Immature natural killer cell (primary cell): Measurements from ENCODE around the gene UBE2J2. TPM values are rescaled to one million over a fixed set of nuclear protein-coding genes. Genes with fewer than 3 reads are reported as not detected.

Experiments used
- DNase-seq, 3 donors: peaks; one replicate each; pipeline ENCODE4 v3.0.0; 2022; ENCODE audit warnings: mixed read lengths in 1 of 3
- H3K27ac Mint-ChIP-seq, 6 donors: one replicate each; pipeline ENCODE4 v1.8.0; 2020; ENCODE audit warnings: mixed read lengths in 6 of 6, mild to moderate bottlenecking in 5 of 6, inconsistent platforms in 4 of 6, moderate library complexity in 3 of 6
- H3K27me3 Mint-ChIP-seq, 3 donors: one replicate each; pipeline ENCODE4 v1.8.0; 2020 to 2021; ENCODE audit warnings: low read depth in 3 of 3, mild to moderate bottlenecking in 3 of 3, mixed read lengths in 3 of 3, moderate library complexity in 3 of 3, inconsistent platforms in 1 of 3
- H3K36me3 Mint-ChIP-seq, 3 donors: one replicate each; pipeline ENCODE4 v1.8.0; 2020; ENCODE audit warnings: mixed read lengths in 3 of 3, inconsistent platforms in 2 of 3, mild to moderate bottlenecking in 2 of 3
- H3K4me1 Mint-ChIP-seq, 2 donors: one replicate each; pipeline ENCODE4 v1.8.0; 2020; ENCODE audit warnings: inconsistent platforms in 2 of 2, mild to moderate bottlenecking in 2 of 2, mixed read lengths in 2 of 2, moderate library complexity in 1 of 2
- H3K4me3 Mint-ChIP-seq, 5 donors: one replicate each; pipeline ENCODE4 v1.8.0; 2020; ENCODE audit warnings: mild to moderate bottlenecking in 5 of 5, mixed read lengths in 5 of 5, inconsistent platforms in 3 of 5, moderate library complexity in 3 of 5
- H3K9me3 Mint-ChIP-seq, 6 donors: one replicate each; pipeline ENCODE4 v1.8.0; 2020; ENCODE audit warnings: mild to moderate bottlenecking in 6 of 6, mixed read lengths in 6 of 6, inconsistent platforms in 4 of 6, moderate library complexity in 3 of 6
- polyA plus RNA-seq, 3 donors: library from polyadenylated mRNA; unstranded; fragments of 300-500 nt; fragmentation: Illumina TruSeq; gene quantifications; one replicate each; pipeline ENCODE4 v1.2.3, GENCODE V29; 2021

The UBE2J2 gene
- polyA plus RNA-seq, 3 donors from 2014 or later: 77.8 to 105 (median 83.9) TPM

GRCh38 chr1:1273209-1273511 is 494 bp downstream of the UBE2J2 start:
- Mint-ChIP-seq H3K4me3 (peak overlapping the region; percentile 84 to 90 (median 86)), H3K9me3 (no peaks in the 10 kb centered on the region), H3K27ac (peak overlapping the region; percentile 81 to 92 (median 86)), H3K27me3 (peaks cover 3 to 4% (median 4%) of the 10 kb centered on the region in 3 donors), H3K4me1 (peaks cover 38% of the 10 kb centered on the region in 2 donors), H3K36me3 (peaks cover 0 to 7% (median 0%) of the 10 kb centered on the region in 3 donors)
- DNase-seq: no peak

GRCh38 chr1:1272341-1273208 is 1.1 kb downstream of the UBE2J2 start:
- Mint-ChIP-seq H3K4me1 (peaks cover 41% of the 10 kb centered on the region in 2 donors), H3K36me3 (peaks cover 0 to 7% (median 0%) of the 10 kb centered on the region in 3 donors), H3K9me3 (no peaks in the 10 kb centered on the region), H3K27ac (peak overlapping the region; percentile 81 to 92 (median 87)), H3K4me3 (peak overlapping the region; percentile 84 to 90 (median 86)), H3K27me3 (peaks cover 3 to 4% (median 4%) of the 10 kb centered on the region in 3 donors)
- peak in 1 of 3 donors; percentile 16 for DNase-seq

DNA sequence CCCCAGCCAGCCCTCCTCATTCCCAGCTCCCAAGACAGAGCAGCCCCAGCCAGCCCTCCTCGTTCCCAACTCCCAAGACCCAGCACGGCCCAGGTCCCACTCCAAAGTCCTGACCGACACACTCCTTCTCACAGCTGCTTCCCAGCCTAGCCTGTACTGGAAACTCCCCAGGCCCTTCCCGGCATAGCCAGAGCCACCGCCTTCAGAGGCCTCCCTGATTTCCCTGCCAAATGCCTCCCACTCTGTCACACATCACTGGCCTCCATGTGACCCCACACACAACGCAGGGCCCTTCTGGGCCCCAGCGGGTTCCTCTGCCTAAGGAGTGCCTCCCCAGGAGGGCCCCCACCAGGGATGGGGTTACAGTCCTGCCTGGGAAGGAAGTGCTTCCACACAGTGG is 2.8 kb downstream of the UBE2J2 start:
- H3K4me1 Mint-ChIP-seq: peaks cover 41 to 46% of the 10 kb centered on the region in 2 donors
- no peaks in the 10 kb centered on the region for H3K9me3 Mint-ChIP-seq
- peak overlapping the region; percentile 51 to 85 (median 61) for H3K27ac Mint-ChIP-seq
- DNase-seq: no peak
- H3K27me3 Mint-ChIP-seq: peaks cover 3 to 4% (median 4%) of the 10 kb centered on the region in 3 donors
- peaks cover 0 to 7% (median 0%) of the 10 kb centered on the region in 3 donors for H3K36me3 Mint-ChIP-seq
- H3K4me3 Mint-ChIP-seq: peak overlapping the region in 4 of 5 donors; percentile 49 to 90 (median 80)

DNA sequence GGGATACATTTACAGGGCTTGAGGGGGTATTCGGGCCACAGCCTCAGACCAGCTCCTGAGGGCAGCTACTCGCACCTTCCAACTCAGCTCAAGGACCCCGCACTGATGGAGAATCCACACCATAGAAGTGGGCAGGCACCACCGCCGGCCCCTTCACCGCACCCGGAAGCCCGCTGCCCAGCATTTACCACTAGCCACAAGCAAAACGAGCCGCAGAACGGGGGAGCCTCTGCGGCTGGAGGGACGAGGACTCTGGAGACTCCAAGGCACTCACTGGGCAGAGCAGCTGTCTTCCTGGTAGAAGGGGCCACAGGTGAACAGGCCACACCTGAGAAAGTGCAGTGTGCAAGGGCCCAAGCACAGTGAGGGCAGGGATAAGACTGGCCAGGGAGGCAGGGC is 5.4 kb downstream of the UBE2J2 start:
- peaks cover 41 to 49% of the 10 kb centered on the region in 2 donors for H3K4me1 Mint-ChIP-seq
- no peak for DNase-seq
- H3K27me3 Mint-ChIP-seq: peaks cover 3 to 6% (median 4%) of the 10 kb centered on the region in 3 donors
- peaks cover 0 to 11% (median 0%) of the 10 kb centered on the region in 3 donors for H3K36me3 Mint-ChIP-seq
- peak overlapping the region in 1 of 6 donors; percentile 67 for H3K27ac Mint-ChIP-seq
- H3K9me3 Mint-ChIP-seq: no peaks in the 10 kb centered on the region
- no peak overlapping the region for H3K4me3 Mint-ChIP-seq

DNA sequence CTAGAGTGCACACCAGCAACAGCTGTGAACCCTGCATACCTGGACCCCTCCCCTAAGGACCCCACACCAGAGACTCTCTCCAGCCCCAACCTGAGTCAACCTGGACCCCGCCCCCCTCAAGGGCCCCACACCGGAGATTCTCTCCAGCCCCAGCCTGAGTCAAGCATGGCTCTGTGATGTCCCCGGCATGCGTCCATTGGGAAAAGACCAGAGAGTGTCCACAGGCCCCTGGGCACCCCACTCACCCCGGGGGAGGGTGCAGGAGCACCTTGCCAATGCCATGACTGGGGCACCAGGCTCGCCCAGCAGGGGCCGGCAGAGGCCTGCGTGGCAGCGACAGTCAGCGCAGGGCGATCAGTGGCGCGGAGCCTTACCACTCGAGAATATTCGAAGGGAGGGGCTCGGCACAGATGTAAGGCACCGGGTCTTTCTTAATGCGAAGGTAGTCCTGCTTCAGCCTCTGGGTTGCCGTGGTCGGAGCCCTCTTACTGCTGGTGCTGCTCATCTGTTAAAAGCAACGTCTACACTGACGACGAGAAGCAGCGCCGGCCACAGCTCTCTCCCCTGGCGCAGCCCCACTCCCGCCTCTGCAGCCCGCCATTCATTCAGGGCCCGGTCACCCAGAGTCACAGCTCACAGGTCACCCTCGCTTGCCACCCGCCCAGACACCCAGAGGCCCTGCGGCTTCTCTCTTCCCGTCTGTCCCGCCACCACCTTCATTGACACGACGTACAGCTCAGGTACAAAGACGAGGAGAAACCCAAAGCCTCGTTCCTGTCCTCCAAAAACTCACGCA is 6.0 kb downstream of the UBE2J2 start:
- Mint-ChIP-seq H3K9me3 (no peaks in the 10 kb centered on the region), H3K27ac (no peak overlapping the region), H3K4me1 (peaks cover 37 to 44% of the 10 kb centered on the region in 2 donors), H3K4me3 (no peak overlapping the region), H3K27me3 (peaks cover 0 to 6% (median 3%) of the 10 kb centered on the region in 3 donors), H3K36me3 (peaks cover 0 to 14% (median 0%) of the 10 kb centered on the region in 3 donors)
- no peak for DNase-seq

DNA sequence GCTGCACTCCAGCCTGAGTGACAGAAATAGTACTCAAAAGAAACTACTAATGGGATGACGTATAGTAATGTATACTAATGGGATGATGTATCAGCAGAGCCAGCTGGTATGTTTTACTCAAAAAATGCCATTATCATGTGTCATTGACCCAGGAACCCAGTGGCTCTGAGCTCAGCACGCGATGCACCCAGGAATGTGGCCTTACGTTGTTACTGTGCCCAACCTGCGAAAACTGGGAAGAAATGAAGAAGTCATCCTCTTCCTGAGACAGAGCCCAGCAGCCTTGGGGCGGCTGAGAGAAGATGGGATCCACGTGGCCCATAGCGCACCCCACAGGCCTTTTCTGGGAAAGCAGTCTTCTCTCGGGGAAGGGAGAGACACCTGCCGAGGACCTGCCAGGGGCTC is 8.8 kb downstream of the UBE2J2 start:
- no peak overlapping the region for H3K4me3 Mint-ChIP-seq
- H3K9me3 Mint-ChIP-seq: no peaks in the 10 kb centered on the region
- H3K27me3 Mint-ChIP-seq: peaks cover 0 to 4% (median 2%) of the 10 kb centered on the region in 3 donors
- peaks cover 0 to 17% (median 6%) of the 10 kb centered on the region in 3 donors for H3K36me3 Mint-ChIP-seq
- H3K4me1 Mint-ChIP-seq: peaks cover 23 to 30% of the 10 kb centered on the region in 2 donors
- DNase-seq: peak in 1 of 3 donors; percentile 15
- no peak overlapping the region for H3K27ac Mint-ChIP-seq

DNA sequence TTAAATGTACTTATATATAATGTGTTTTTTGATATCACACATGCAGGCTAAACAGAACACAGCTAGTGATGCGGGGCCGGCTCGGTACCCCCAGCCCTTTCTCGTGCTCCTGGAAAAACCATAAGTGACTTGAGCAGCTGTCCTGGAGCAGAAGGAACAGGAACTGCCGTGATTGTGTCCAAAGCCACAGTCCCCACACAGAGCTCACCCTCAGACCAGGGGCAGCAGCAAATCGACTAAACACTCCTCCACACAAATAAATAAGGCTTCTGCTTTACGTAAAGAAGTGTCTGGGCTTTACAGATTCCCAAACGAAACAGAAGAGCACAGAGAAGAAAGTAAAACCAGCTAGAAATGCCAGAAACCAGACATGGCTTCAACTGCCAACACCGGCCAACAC is 9.6 kb downstream of the UBE2J2 start:
- H3K27me3 Mint-ChIP-seq: peaks cover 0 to 4% (median 2%) of the 10 kb centered on the region in 3 donors
- H3K27ac Mint-ChIP-seq: no peak overlapping the region
- H3K36me3 Mint-ChIP-seq: peaks cover 0 to 19% (median 6%) of the 10 kb centered on the region in 3 donors
- DNase-seq: no peak
- H3K4me1 Mint-ChIP-seq: peaks cover 21 to 28% of the 10 kb centered on the region in 2 donors
- no peak overlapping the region for H3K4me3 Mint-ChIP-seq
- H3K9me3 Mint-ChIP-seq: no peaks in the 10 kb centered on the region

- no peak overlapping the region for H3K27ac Mint-ChIP-seq
- no peak for DNase-seq
- no peak overlapping the region for H3K4me3 Mint-ChIP-seq
- H3K36me3 Mint-ChIP-seq: peaks cover 0 to 19% (median 6%) of the 10 kb centered on the region in 3 donors
- peaks cover 0 to 4% (median 2%) of the 10 kb centered on the region in 3 donors for H3K27me3 Mint-ChIP-seq
- no peaks in the 10 kb centered on the region for H3K9me3 Mint-ChIP-seq
- peaks cover 16 to 22% of the 10 kb centered on the region in 2 donors for H3K4me1 Mint-ChIP-seq
These were observed 10.9 kb downstream of the UBE2J2 start for GRCh38 chr1:1262758-1263157.

GRCh38 chr1:1262071-1262470 is 11.6 kb downstream of the UBE2J2 start:
- no peak for DNase-seq
- Mint-ChIP-seq H3K4me1 (peaks cover 16 to 19% of the 10 kb centered on the region in 2 donors), H3K27ac (no peak overlapping the region), H3K27me3 (peaks cover 0 to 4% (median 2%) of the 10 kb centered on the region in 3 donors), H3K9me3 (no peaks in the 10 kb centered on the region), H3K4me3 (no peak overlapping the region), H3K36me3 (peaks cover 0 to 19% (median 6%) of the 10 kb centered on the region in 3 donors)

GRCh38 chr1:1260843-1261560 is 12.7 kb downstream of the UBE2J2 start:
- peak overlapping the region in 4 of 6 donors; percentile 4 to 75 (median 72) for H3K27ac Mint-ChIP-seq
- H3K27me3 Mint-ChIP-seq: peaks cover 0 to 4% (median 2%) of the 10 kb centered on the region in 3 donors
- H3K36me3 Mint-ChIP-seq: peaks cover 0 to 19% (median 6%) of the 10 kb centered on the region in 3 donors
- H3K4me1 Mint-ChIP-seq: peaks cover 16 to 18% of the 10 kb centered on the region in 2 donors
- DNase-seq: no peak
- peak overlapping the region in 3 of 5 donors; percentile 30 to 61 (median 38) for H3K4me3 Mint-ChIP-seq
- H3K9me3 Mint-ChIP-seq: no peaks in the 10 kb centered on the region

DNA sequence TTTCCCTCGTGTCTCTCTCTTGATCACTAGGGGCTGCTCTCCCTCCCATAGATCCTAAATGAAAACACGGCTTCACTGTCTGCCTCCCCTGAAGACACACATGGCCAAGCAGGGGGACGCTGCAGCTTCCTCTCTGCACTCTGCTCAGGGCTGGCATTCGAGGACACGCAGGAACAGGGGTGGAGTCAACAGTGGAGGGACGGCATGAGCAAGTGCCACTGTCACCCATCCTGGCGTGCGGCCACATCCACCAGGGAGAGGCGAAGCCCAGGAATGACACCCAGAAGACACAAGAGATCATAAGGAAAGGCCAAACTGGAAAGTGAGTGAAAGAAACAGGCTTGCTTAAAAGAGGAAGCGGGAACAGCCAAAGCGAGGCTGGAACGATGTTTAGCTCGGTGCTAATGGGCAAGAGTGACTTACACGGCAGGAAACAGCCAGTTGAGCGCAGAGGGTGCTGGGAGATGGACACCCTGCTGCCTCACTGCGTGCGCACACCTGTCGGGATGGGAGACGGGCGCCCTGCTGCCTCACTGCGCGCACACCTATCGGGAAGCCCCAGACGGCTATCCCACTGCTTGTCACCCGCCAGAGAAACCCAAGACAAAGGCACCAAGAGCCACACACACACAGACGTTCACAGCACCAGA is 13.6 kb downstream of the UBE2J2 start:
- Mint-ChIP-seq H3K36me3 (peaks cover 0 to 15% (median 6%) of the 10 kb centered on the region in 3 donors), H3K27me3 (peaks cover 0 to 4% (median 2%) of the 10 kb centered on the region in 3 donors), H3K27ac (peak overlapping the region in 2 of 6 donors; percentile 3 to 22), H3K9me3 (no peaks in the 10 kb centered on the region), H3K4me1 (peaks cover 14 to 16% of the 10 kb centered on the region in 2 donors), H3K4me3 (no peak overlapping the region)
- DNase-seq: no peak

- Mint-ChIP-seq H3K4me3 (no peak overlapping the region), H3K27ac (no peak overlapping the region), H3K9me3 (no peaks in the 10 kb centered on the region), H3K27me3 (peaks cover 0 to 4% (median 2%) of the 10 kb centered on the region in 3 donors), H3K4me1 (peaks cover 14 to 16% of the 10 kb centered on the region in 2 donors), H3K36me3 (peaks cover 0 to 15% (median 6%) of the 10 kb centered on the region in 3 donors)
- DNase-seq: no peak
These were observed 14.1 kb downstream of the UBE2J2 start for GRCh38 chr1:1259540-1259939.

- Mint-ChIP-seq H3K4me1 (peaks cover 14 to 16% of the 10 kb centered on the region in 2 donors), H3K4me3 (no peak overlapping the region)
These were observed 14.6 kb downstream of the UBE2J2 start for GRCh38 chr1:1259119-1259488.

More at GRCh38 chr1:1259119-1259488, 14.6 kb downstream of the UBE2J2 start:
- peaks cover 0 to 4% (median 2%) of the 10 kb centered on the region in 3 donors for H3K27me3 Mint-ChIP-seq
- H3K36me3 Mint-ChIP-seq: peaks cover 0 to 15% (median 6%) of the 10 kb centered on the region in 3 donors
- H3K27ac Mint-ChIP-seq: no peak overlapping the region
- no peak for DNase-seq
- H3K9me3 Mint-ChIP-seq: no peaks in the 10 kb centered on the region
